ENCODE data around the gene ECE1.
A peak's percentile ranks its signal among the peaks of the same experiment; 100 is the strongest.

Gene ECE1

DNA sequence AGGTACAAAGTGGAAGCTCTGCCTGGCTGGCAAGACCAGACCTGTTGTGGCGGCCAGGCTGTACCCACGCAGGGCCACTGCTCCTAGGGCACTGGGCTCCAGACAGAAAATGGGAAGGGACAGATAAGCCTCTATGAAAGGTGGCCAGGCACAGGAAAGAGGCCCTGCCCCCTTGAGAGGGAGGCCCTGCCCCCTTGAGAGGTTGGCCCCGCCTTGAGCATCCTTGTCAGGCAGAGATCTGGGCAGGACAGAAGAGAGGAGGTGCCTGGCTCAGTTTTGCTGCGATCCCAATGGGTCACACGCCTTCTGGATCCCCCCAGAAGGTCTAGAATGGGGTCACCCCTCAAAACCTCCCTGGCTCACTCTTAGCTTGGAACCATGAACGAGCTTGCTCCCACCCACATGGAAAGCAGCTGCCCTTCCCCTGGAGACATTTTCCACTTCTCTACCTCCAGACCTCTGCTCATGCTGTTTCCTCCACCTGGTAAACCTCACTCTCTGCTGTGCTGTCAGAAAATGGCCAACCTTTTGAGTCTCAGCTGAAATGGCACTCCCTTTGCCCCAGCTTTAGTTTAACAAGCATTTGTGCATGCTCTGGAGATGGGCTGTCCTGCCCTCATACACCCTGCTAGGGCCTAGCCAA lies 17.5 kb upstream of the ECE1 start:
- no peak for DNase-seq

DNA sequence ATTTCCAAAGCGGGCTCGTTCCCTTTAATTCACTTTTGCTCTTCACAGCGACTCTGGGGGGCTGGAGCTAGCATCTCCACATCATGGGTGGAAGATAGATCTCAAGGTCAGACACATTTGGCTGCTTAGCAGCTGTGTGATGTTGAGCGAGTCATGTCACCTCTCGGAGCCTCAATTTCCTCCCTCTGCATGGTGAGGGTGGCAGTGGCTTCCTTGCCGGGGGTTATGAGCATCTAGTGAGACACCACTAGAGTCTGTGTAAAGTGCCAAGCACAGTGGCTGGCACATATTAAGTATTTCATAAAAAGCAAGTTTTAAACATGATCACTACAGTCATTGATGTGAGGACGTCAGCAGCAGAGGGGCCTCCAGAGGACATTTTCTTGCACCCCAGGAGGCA lies 16.9 kb upstream of the ECE1 start:
- no peak for DNase-seq

DNA sequence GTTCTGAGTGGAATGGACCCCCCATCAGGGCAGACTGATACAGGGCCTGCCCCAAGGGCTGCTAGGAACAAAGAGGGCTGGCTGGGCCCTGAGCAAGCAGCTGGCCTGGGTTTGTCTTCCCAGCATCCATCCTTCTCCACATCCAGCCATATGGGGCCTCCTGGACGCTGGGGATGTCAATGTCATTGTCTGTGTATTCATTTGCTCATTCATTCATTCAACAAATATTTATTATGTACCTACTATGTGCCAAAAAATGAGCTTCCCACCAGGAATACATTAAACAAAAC lies 15.6 kb upstream of the ECE1 start:
- no peak for DNase-seq

DNA sequence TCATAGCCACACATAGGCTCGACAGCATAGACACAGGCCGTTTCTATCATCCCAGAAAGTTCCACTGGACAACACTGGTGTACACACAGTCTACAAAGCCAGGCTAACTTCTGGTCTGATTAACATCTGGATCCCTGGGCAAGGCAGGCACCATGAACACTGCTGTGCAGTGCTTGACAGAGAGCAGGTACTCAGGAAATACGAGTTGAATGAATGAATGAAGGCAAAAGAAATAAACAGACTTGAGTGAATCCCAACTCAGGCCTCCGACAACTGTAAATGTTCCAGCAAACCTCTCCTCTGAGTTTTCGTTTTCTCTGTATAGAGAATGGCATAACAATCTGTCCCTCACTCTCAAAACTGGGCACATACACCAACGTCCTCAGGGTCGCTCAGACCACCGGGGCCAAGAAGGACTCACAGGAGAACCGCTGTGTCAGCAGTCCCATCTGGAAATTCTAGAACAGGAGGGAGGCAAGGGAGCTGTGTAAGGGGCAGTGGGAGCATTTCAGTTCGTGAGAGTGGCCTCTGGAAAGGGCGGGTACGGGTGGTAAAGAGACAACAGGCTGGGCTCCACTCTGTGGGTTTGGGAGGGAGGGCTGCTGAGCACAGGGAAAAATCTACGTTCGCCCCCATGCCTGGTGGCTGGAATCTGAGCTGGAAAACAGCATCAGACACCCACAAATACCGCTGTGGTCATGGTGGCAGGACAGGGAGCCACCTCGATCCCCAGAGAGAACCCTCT lies 15.1 kb upstream of the ECE1 start:
- DNase-seq = no peak

DNA sequence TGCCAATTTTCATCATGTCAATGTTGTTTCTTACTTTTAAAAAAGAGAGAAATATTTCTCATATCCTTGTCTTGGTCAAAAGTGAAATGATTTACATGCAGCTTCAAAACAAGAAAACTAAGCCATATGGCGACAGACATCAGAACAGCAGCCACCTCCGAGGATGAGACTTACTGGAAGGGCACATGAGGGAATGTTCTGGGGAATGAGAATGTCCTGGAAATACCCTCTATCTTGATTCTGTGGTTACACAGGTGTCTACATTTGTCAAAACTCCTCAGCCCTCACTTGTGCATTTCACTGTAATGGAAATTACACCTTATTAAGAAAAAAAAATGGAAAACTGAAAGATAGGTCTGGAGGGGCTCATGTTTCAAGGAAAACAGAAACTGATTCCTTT lies 14.2 kb upstream of the ECE1 start:
- no peak for DNase-seq

DNA sequence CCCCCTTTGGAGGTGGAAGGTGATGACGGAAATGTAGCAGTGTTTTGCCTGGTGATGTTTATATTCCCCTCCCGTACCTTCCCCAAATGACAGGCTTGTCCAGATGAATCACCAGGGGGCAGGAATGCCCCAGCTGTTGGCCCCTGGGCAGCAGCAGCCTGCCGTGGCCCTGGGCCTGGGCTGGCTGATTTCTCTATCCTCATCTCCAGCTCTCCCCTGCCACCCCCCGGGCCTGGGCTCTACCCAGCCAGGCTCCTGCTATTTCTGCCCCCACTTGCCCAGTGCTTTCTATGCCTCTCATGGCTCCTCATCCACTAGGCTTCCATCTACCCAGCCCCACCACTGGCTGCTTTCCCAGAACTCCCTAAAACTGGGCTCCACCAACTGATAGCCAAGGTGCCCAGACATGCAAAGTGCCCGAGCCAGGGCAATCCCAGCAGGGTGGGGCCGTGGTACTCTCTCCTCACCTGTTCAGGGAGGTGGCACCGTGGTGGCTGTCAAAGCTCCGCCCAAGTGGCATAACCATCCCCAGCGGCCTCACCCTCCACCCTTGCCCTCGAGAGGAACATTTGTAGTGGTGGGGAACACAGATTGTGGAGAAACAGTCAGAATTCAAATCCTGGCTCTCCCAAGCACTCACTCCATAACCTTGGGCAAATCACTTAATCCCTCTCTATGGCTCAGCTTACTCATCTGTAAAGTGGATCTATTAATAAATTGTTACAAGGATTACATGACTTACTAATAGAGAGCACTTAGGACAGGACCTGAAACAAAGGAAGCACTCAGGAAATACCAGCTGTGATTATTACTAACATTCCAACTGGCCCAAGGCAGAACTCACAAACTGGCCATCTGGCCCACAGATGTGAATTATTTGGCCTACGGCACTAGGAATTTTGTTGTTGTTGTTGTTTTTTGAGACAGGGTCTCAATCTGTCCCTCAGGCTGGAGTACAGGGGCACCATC lies 12.8 kb upstream of the ECE1 start:
- DNase-seq = no peak

DNA sequence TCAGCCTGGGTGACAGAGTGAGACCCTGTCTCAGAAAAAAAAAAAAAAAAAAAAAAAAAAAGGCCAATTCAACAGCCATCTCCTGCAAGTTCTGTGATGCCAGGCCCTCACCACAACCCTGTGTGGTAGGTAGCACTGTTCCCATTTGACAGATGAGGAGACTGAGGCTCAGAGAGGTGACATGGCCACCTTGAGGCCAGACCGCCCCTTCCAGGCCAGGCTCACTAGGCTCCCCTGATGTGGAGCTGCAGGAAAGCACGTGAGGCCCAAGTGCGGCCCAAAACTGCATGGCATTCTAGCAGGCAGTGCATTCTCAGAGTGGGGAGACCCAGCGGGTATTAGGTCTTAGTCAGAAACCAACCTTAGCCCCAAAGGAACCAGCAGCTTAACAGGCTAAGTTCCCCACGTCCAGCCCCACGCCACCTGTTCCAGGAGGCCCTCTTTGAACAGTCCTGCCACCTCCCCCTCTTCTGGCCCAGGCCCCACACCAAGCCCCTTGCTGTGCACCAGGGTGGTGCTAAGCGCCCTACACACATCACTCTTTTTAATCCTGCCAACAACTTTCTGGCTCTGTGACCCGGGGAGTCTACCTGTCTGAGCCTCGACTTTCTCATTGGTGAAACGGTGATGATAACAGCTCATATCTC lies 11.7 kb upstream of the ECE1 start:
- no peak for DNase-seq

DNA sequence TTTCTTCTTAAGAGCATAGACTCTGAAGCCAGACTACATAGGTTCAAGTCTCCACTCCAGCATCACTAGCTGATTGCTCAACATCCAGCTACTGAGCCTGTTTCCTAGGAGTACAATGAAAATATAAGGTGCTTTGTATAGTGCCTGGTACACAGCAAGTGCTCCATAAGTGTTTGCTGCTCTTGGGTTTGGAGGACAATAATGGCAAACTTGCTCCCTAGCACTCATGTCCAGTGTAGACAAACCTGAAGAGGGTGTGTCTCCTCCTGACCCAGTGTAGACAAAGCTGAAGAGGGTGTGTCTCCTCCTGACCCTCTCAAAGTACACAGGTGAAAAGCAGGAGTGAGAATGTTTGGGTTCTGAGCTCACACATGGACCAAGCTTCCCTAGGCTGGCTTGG lies 10.5 kb upstream of the ECE1 start:
- no peak for DNase-seq

DNA sequence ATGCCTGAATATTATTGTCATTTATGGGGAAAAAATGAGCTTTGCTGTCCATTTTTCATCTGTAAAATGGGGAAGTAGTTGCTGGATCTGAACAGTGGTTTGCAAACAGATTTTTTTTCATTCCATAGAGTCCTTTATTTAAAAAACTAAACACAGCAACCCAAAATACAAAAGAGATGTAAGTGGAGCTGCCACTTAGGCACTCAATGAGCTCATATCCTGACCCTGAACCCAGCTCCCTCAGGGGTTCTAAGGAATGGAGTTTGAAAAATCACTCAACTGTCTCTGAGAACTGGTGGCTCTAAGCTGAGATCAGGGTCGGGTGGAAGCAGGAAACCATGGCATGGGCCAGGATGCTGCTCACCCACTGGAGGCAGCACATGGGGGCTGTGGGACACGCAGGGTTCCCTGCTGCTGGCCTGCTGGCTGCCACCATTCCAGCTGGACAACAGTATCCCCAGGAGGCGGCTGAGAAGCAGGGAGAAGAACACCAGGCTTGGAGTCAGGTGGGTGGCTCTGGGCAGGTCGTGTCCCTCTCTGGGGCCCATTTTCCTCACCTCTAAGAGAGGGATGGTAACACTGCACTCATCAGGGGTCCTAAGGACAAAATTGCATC lies 9.6 kb upstream of the ECE1 start:
- no peak for DNase-seq

DNA sequence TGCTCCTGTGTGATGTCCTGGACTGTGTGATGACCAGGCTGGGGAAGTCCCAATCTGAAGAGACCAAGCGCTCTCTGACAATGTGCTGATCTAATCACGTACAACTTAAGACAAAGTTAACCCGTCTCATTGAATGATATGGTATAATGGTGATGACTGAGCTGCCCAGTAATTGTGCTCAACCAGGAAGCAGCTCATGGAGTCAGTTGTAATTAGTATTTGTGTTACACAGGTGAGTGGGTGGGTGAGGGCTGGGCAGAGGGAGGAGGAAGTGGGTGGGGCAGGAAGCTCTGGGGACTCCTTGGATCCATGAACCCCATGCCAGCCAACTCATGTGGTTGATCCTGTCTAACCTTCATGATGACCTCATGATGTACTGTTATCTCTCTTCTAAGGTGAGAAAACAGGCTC lies 8.7 kb upstream of the ECE1 start:
- DNase-seq = no peak

DNA sequence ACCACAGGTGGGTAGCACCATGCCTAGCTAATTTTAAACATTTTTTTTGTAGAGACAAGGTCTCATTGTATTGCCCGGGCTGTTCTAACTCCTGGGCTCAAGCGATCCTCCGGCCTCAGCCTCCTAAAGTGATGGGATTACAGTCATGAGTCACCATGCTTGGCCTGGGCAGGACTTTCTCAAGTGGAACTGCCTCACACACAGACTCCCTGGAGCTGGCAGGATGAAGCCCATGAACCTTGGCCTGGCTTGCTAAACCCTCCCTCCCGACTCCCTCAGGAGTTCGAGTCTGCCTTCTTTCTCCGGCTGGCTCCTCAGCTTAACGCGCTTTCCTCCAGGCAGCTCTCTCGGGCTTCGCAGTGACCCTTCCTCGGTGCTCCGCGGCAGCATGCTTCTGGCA lies 7.7 kb upstream of the ECE1 start:
- no peak for DNase-seq

DNA sequence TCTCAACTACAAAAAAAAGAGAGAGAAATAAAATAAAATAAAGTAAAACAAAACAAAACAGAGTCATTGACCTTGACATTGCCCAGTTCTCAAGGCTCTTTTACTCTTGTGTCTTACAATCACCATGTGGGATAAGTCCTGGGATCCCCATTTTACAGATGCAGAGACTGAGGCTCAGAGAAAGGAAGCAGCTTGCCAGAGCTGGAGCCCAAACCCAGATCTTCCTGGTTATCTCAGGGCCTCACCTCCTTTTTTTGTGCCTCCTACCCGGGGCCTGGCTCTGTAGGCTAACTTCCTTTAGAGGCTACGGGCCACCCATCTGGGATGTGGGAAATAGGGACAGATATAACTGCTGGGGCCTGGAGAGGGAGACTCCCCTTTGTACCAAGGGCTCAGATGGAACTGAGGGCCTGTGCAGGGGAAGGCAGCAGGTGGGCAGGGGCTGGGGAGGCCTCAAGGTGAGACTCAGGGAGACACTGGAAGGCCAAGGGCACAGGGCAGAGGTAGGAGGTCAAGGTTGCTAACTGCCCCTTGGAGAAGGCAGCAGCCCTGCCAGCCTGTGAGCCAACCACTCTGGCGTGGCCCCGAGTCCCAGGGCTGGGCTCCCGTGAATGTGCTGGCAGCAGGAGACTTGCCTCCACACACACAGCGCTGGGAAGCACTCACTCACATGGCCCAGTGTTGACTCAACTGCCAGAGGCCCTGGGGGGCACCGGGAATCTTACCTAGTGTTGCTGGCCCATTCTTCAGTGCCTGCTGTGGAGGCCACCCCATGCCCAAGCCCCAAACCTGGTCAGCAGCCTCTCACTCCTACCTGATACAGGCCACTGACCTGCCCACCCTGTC lies 6.5 kb upstream of the ECE1 start:
- no peak for DNase-seq

DNA sequence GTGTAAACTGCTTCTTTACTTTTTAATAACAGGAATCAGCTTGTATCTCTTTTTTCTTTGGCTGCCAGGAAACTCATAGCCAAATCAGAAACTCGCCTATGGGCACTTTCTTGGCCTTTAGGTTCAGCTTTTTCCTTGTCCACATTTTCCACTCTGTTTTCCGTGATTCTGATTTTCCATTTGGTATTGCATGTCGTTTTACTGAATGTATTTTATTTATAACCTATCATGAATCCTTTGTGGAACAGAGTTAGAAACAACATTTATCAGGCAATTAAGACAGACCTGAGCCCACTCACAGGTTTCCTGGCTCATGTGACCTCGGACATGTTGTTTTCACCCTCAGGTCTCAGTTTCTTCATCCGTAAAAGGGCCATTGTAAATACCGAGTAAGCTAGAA lies 5.3 kb upstream of the ECE1 start:
- DNase-seq = no peak

DNA sequence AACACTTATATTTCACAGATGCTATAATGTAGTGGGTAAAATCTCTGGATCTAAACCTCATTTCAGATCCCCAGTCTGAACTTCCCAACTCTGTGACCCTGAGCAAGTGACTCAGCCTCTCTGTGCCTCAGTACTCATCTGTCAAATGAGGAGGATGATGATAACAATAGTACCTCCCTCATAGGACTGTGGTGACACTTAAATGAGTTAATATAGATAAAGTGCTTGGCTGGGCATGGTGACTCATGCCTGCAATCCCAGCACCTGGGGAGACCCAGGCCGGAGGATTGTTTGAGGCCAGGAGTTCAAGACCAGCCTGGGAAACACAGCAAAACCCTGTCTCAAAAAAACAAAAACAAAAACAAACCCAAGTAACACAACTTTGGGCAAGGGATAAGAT lies 4.7 kb upstream of the ECE1 start:
- no peak for DNase-seq

DNA sequence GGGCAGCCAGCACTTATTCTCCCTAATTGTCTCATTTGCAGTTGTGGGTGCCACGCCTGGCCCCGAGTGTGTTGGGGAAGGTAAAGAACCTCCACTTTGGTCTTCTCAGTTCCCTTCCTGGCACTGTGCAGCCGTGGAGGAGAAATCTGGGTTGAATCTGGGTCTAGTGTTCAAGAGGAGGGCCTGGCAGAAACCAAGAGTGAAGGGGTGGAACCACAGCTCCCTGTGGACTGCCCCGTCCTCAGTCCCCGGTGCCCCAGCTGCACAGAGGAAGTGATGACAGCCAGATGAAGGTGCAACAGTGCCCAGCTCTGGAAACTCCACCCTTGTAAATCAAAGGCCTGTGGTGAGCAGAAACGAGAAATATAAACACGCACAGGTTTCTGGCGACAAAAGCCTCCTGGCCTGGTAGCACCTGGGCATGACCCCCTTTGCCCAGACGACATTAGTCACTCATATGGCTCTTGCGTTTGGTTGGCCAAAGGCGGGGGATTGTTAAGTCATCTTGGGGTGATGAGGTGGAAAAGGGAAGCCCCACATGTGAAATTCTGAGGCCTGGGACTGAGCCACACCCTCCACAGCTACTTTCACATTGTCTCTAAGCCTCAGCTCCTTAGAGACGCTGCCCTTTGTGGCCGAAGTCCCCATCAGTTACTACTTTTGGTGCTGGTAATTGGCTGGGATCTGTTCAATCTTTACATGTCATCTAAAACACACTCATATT lies 4.2 kb upstream of the ECE1 start:
- peak; percentile 98 for DNase-seq

DNA sequence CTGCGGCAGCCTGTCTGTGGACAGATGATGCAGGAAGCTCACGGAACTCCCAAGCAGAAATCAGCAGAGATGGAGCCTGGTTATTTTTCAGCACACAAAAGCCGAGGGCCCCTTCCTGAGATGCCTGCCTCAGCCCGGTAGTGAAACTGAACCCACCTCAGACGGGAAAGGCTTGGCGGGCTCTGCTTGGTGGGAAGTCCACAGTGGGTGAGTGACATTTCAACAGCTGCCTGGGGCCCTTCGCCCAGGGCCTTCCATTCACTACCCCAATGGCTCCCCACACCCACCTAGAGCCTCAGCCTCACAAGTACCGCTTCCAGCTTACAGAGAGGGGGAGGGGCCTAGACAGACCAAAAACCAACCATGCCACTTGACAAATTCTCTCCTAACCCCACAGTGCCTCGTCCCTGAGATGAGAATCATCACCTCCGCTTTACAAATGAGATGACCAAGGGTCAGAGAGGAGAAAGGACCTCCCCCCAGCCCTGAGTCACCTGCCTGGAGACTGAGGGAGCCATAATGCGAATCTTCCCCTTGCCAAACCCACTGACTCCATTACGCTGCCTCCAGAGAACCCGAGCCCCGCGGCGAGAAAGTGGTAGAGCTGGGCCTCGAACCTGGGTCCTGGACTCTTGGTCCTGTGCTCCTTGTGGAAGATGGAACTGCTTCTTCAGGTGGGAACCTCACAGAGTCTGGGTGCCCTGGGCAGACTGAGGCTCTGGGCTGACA lies 3.4 kb upstream of the ECE1 start:
- DNase-seq = peak; percentile 73

DNA sequence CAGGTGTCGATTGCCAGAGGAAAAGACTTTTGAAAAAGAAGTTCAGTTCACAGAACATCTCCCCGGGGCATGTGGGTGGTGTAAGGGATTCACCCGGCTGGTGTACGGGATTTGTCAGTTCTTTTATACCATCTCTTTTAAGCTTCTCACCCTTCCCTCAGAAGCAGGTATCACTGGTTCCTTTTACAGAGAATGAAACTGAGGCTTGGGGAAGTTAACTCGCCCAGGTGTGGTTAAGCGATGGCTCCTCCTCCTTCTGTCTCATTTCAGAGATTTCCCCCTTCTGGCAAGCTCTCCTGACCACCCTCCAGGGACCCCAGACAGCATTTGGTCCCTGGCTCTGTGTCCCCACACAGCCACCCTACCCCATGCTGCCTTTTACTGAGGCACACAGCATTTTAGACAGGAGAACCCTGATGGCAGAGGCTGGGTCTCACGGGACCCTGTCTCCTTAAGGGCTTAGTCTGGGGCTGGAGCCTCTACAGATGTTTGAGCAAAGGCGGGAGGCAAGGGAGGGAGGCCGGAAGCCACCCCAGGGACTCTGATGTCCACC lies 2.8 kb upstream of the ECE1 start:
- peak; percentile 70 for DNase-seq

DNA sequence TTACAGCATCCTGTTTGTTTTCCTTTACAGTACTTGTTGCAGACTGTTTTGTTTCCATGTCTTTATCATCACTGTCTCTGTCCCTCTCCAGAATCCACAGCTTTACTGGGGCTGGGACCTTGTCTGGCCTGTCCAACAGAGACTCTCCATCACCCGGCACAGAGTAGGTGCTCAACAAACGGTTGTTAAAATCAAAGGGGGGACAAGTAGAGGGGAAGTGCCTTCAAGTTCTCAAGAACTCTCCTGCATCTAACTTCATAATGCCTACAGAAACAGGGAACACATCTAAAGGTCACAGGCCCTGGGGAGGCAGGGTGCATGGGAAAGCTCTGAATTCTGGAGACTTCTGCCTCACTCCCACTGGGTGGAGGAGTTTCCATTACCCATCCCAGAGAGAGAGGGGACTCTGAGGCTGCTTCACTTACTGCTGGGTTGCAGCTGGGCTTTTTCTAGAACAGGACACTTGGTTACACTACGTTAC lies 2.3 kb upstream of the ECE1 start:
- DNase-seq = no peak

DNA sequence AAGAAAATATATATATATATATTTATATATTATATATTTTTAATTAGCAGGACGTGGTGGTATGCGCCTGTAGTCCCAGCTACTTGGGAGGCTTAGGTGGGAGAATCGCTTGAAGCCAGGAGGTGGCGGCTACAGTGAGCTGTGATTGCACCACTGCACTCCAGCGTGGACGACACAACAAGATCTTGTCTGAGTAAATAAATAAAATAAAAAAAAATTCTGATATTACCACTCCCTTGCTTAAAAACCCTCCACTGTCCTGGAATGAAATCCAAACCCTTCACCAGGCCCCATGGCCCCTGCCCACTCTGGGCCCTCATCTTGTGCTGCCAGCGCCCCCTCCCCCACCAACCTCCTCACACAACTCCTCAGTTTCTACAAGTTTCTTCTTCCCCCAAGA lies 1.7 kb upstream of the ECE1 start:
- no peak for DNase-seq

DNA sequence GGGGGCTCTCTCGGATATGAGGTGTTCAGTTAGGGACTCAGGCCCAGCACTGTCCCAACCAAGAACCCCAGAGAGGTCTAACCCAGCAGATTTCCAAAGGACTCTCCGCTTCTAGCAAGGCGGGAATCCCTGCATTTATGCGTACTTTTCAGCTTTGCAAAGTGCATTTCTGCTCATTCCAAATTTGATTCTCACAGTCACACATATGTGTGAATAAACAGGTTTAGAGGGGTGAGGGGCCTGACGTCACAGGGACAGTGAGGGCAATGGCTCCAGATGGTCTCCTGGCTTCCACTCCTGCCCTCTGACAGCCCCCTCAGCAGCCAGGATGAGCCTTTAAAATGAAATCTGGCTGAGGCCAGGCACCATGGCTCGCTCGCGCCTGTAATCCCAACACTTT lies 921 bp upstream of the ECE1 start:
- DNase-seq = no peak

Data from central memory CD4-positive, alpha-beta T cell (primary cell).